PFSK-1 (cell line): ENCODE measurements around the gene MPDU1.

Experiments used
- FOXP2 ChIP-seq: optimal IDR thresholded peaks from 2 replicates; pipeline ENCODE3; 2011; ENCODE audit warnings: borderline replicate concordance, control low read depth, inconsistent platforms; ENCODE audit not compliant: insufficient read depth; ENCODE audit errors: extremely low read length, extremely low read depth
- POLR2AphosphoS5 ChIP-seq: IDR thresholded peaks from 2 replicates; pipeline ENCODE4 v1.6.1; 2012; ENCODE audit warnings: low read depth, mild to moderate bottlenecking, control low read depth, low read length, moderate library complexity
- SIN3A ChIP-seq: IDR thresholded peaks from 2 replicates; pipeline ENCODE4 v1.6.1; 2012; ENCODE audit warnings: mild to moderate bottlenecking, low read length, moderate library complexity, borderline replicate concordance; ENCODE audit not compliant: insufficient read depth
- TAF1 ChIP-seq: IDR thresholded peaks from 2 replicates; pipeline ENCODE4 v1.6.1; 2012; ENCODE audit warnings: low read length, control low read depth, borderline replicate concordance; ENCODE audit not compliant: insufficient read depth
- TF ChIP-seq, protein P1 (sequence below), 2 experiments: IDR thresholded peaks; 2 replicates each; pipeline versions ENCODE4 v1.6.1 to v1.8.0; 2011 to 2012; ENCODE audit warnings: low read depth in 2 of 2, low read length in 2 of 2, control low read depth in 1 of 2, inconsistent platforms in 1 of 2, mild to moderate bottlenecking in 1 of 2, moderate library complexity in 1 of 2; ENCODE audit not compliant: insufficient read depth in 1 of 2

DNA sequence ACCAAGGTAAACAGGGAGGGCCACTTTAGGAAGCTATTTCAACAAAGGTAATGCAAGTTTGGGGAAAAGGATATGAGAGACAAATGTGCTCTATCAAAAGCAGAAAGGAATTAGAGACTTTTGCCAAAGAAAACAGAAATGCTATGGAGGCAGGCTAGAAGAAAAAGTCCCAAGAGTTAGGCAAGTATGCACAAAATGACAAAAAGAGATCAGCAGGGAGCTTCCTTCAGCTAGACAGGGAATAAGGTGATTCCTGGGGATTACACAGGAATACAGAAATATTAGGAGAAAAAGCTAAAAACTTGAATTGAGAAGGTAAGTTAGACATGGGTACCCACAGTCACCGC, 28.6 kb downstream of the MPDU1 start:
- TF ChIP-seq POLR2AphosphoS5 (no peak), TAF1 (no peak), FOXP2 (no peak), SIN3A (no peak)
- TF ChIP-seq, protein P1, sequence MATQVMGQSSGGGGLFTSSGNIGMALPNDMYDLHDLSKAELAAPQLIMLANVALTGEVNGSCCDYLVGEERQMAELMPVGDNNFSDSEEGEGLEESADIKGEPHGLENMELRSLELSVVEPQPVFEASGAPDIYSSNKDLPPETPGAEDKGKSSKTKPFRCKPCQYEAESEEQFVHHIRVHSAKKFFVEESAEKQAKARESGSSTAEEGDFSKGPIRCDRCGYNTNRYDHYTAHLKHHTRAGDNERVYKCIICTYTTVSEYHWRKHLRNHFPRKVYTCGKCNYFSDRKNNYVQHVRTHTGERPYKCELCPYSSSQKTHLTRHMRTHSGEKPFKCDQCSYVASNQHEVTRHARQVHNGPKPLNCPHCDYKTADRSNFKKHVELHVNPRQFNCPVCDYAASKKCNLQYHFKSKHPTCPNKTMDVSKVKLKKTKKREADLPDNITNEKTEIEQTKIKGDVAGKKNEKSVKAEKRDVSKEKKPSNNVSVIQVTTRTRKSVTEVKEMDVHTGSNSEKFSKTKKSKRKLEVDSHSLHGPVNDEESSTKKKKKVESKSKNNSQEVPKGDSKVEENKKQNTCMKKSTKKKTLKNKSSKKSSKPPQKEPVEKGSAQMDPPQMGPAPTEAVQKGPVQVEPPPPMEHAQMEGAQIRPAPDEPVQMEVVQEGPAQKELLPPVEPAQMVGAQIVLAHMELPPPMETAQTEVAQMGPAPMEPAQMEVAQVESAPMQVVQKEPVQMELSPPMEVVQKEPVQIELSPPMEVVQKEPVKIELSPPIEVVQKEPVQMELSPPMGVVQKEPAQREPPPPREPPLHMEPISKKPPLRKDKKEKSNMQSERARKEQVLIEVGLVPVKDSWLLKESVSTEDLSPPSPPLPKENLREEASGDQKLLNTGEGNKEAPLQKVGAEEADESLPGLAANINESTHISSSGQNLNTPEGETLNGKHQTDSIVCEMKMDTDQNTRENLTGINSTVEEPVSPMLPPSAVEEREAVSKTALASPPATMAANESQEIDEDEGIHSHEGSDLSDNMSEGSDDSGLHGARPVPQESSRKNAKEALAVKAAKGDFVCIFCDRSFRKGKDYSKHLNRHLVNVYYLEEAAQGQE (IDR thresholded peaks at IDR 0.05; ENCODE audit: insufficient read depth in 1 of 2, low read depth in 2 of 2, low read length in 2 of 2): no peak
